Retinal pigment epithelial cell (primary cell): ENCODE measurements around the gene LARGE1.

ENCODE experiments used
- DNase-seq: peaks from one replicate; pipeline ENCODE4 v3.0.0-alpha.2; 2010; ENCODE audit warnings: low read depth
- H3K4me3 ChIP-seq: 2 replicates; pipeline ENCODE4 v1.5.1; 2011; ENCODE audit warnings: mild to moderate bottlenecking, low read length, control low read depth, moderate library complexity
- TF ChIP-seq, protein P1 (sequence below): conservative IDR thresholded peaks from 2 replicates; pipeline ENCODE4 v1.5.1; 2011; ENCODE audit warnings: low read depth, low read length, control low read depth, inconsistent platforms

LARGE1 gene

GRCh38 chr22:33906475-33906874, 13.8 kb downstream of the LARGE1 start:
- H3K4me3 ChIP-seq, result no peak overlapping the region
- TF ChIP-seq, protein P1, sequence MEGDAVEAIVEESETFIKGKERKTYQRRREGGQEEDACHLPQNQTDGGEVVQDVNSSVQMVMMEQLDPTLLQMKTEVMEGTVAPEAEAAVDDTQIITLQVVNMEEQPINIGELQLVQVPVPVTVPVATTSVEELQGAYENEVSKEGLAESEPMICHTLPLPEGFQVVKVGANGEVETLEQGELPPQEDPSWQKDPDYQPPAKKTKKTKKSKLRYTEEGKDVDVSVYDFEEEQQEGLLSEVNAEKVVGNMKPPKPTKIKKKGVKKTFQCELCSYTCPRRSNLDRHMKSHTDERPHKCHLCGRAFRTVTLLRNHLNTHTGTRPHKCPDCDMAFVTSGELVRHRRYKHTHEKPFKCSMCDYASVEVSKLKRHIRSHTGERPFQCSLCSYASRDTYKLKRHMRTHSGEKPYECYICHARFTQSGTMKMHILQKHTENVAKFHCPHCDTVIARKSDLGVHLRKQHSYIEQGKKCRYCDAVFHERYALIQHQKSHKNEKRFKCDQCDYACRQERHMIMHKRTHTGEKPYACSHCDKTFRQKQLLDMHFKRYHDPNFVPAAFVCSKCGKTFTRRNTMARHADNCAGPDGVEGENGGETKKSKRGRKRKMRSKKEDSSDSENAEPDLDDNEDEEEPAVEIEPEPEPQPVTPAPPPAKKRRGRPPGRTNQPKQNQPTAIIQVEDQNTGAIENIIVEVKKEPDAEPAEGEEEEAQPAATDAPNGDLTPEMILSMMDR, result no peak
- no peak for DNase-seq

- TF ChIP-seq, protein P1, result no peak
- DNase-seq, result no peak
- no peak overlapping the region for H3K4me3 ChIP-seq
These were observed 17.3 kb downstream of the LARGE1 start for GRCh38 chr22:33903012-33903411.

- H3K4me3 ChIP-seq, result no peak overlapping the region
- TF ChIP-seq, protein P1, result no peak
- no peak for DNase-seq
These were observed 18.2 kb downstream of the LARGE1 start for GRCh38 chr22:33902073-33902472.

DNA sequence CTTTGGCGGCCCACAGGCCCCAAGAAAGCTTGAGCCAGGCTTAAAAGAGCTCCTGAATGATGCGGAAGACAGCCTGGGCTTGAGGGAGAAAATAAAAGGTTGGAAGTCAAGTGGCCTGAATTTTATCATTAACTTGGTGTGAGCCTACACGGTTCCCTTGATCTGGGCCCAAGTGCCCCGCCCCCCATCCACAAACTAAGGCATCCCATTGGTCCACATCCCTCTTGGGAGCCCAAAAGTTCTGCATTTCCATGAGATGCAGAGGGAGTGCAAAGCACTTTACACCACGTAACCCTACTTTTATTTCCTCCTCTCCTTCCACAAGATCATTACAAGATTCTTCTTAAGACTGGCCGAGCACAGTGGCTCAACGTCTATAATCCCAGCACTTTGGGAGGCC, 22.2 kb downstream of the LARGE1 start:
- H3K4me3 ChIP-seq, result no peak overlapping the region
- no peak for DNase-seq
- TF ChIP-seq, protein P1, result no peak

- no peak overlapping the region for H3K4me3 ChIP-seq
- DNase-seq, result no peak
- TF ChIP-seq, protein P1, result no peak
These were observed 22.8 kb downstream of the LARGE1 start for GRCh38 chr22:33897448-33897835.

DNA sequence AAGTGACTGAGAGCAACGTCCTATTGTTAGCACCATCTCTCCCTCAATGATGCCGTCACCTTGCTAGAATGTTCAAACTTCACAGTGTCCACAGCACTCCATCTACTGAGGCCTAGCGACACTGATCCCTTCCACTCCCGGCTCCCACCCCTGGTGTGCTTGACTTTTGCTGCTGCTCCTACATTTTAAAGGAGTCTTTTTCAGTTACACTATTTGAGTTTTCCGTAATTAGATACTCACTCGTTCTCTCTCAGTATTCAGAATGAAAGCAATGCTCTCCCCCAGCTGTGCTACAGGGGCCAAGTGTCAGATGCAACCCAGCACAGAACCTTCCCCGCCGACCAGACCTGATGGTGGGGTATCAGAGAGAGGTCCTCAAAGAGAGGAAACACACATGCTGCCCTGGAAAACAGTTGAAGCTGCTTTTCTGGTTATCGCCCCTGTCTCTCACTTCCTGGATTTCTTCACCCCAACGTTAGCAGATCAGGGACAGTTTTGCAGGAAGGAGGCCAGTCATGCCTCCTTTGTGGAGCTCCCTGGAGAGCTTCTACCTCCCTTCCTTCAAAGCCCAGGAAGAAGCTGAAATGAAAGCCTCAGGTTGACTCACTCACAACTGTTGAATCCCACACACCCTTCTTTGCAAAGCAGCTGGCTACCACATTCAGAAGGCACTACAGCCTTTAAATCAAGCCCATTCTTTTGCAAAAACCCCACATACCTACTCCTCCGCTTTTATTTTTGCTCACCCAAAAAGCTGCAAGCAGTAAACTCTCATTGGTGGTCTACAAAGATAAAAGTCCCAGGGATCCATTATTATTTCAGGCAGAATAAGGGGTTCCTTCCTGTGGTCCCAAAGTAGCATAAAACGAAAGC, 23.5 kb downstream of the LARGE1 start:
- TF ChIP-seq, protein P1, result no peak
- DNase-seq, result no peak
- no peak overlapping the region for H3K4me3 ChIP-seq

DNA sequence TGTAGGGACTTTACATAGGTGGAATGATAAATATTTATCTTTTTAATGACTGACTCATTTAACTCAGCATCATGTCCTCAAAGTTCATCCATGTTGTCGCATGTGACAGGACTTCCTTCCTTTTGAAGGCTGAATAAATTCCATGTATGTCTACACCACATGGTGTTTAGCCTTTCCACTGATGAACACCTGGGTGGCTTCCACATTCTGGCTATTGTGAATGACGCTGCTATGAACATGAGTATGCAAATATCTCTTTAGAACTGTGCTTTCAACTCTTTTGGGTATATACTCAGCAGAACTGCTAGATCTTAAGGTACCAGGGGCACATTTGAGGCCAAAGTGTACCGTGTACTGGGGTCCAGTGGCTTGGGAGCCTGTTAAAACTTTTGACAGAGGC, 24.1 kb downstream of the LARGE1 start:
- no peak overlapping the region for H3K4me3 ChIP-seq
- TF ChIP-seq, protein P1, result no peak

More for the DNA sequence above, 24.1 kb downstream of the LARGE1 start:
- DNase-seq, result no peak
